Panc1 (cell line): Measurements from ENCODE around the gene SORL1. TPM values are rescaled to one million over a fixed set of nuclear protein-coding genes. Genes with fewer than 3 reads are reported as not detected.

Experiments
- ATAC-seq: fragments of 200-7000 bp; cut with Tn5 transposase; 2 replicates; pipeline ENCODE4 v1.9.1; 2020; ENCODE audit warnings: mild to moderate bottlenecking, moderate library complexity
- BruUV-seq: library from RNA; stranded (reverse); fragments of 400-500 nt; replicated peaks from 2 replicates; lab custom pipeline; 2021; lab: Mats Ljungman, UMichigan
- CTCF ChIA-PET: fragments of 300-600 bp; sonication (Branson Sonifier 250); formaldehyde crosslinking; loops from one replicate; lab custom pipeline; 2022; ENCODE audit warnings: antibody characterized with exemption; lab: Charles Lee
- POLR2A ChIA-PET: fragments of 300-600 bp; sonication (Branson Sonifier 250); formaldehyde crosslinking; loops from one replicate; lab custom pipeline; 2022; ENCODE audit warnings: antibody characterized with exemption; lab: Charles Lee
- DNase-seq: peaks from one replicate; pipeline ENCODE4 v3.0.0-alpha.2; 2010; ENCODE audit warnings: low read depth, low spot score
- H3K27ac ChIP-seq: 2 replicates; pipeline ENCODE4 v1.5.1; 2011; ENCODE audit warnings: mild to moderate bottlenecking, low read length, inconsistent platforms
- H3K27me3 ChIP-seq: fragments of 200-500 bp; sonication (Bioruptor generic); 2 replicates; pipeline ENCODE4 v1.6.0; 2014; ENCODE audit warnings: low read length, inconsistent platforms; ENCODE audit not compliant: control insufficient read depth, insufficient read depth
- H3K36me3 ChIP-seq: fragments of 200-500 bp; sonication (Bioruptor generic); 2 replicates; pipeline ENCODE4 v1.5.1; 2014; ENCODE audit warnings: inconsistent platforms, mild to moderate bottlenecking, low read length, moderate library complexity; ENCODE audit not compliant: control insufficient read depth, insufficient read depth
- H3K4me1 ChIP-seq: 2 replicates; pipeline ENCODE4 v1.5.1; 2011; ENCODE audit warnings: inconsistent platforms, mild to moderate bottlenecking, low read length, moderate library complexity; ENCODE audit not compliant: control insufficient read depth, insufficient read depth
- H3K4me3 ChIP-seq, 2 experiments: 2 replicates each; pipeline ENCODE4 v1.5.1; 2011 to 2012; ENCODE audit warnings: low read depth in 2 of 2, low read length in 2 of 2, mild to moderate bottlenecking in 2 of 2, inconsistent platforms in 1 of 2, moderate library complexity in 1 of 2
- H3K9me3 ChIP-seq: fragments of 200-500 bp; sonication (Bioruptor generic); 2 replicates; pipeline ENCODE4 v1.5.1; 2014; ENCODE audit warnings: low read depth, mild to moderate bottlenecking, inconsistent platforms, low read length, moderate library complexity; ENCODE audit not compliant: control insufficient read depth, insufficient read depth
- CTCF ChIP-seq: fragments of 450-650 bp; IDR thresholded peaks from 2 replicates; pipeline ENCODE4 v1.5.1; 2017; ENCODE audit warnings: mild to moderate bottlenecking
- POLR2AphosphoS5 ChIP-seq: IDR thresholded peaks from 2 replicates; pipeline ENCODE4 v1.6.1; 2012; ENCODE audit warnings: mild to moderate bottlenecking, low read depth, low read length, moderate library complexity
- REST ChIP-seq, 2 experiments: IDR thresholded peaks; 2 replicates each; pipeline ENCODE4 v1.6.1; 2011 to 2012; ENCODE audit warnings: low read depth in 2 of 2, control low read depth in 1 of 2, low read length in 1 of 2, mild to moderate bottlenecking in 1 of 2, moderate library complexity in 1 of 2; ENCODE audit not compliant: insufficient read depth in 1 of 2
- SIN3A ChIP-seq: IDR thresholded peaks from 2 replicates; pipeline ENCODE4 v1.6.1; 2012; ENCODE audit warnings: low read depth, mild to moderate bottlenecking, low read length, moderate library complexity, borderline replicate concordance; ENCODE audit not compliant: insufficient read depth
- TCF7L2 ChIP-seq: IDR thresholded peaks from 2 replicates; pipeline ENCODE4 v1.6.1; 2011; ENCODE audit warnings: mild to moderate bottlenecking, low read depth, low read length, inconsistent platforms
- in situ Hi-C: cut with HindIII; loops from 2 replicates; pipeline ENCODE4 v1.10.0; 2016; ENCODE audit warnings: low sequenced_read_pairs, low pct_unique_long_range_greater_than_20kb
- intact Hi-C: fragments of 100-400 bp; cut with micrococcal nuclease; formaldehyde crosslinking; loops from one replicate; pipeline ENCODE4 v1.10.0; 2022; ENCODE audit not compliant: unreplicated experiment
- total RNA-seq: library from RNA; stranded (reverse); gene quantifications from one replicate; pipeline ENCODE4 v1.2.1, GENCODE V29; 2021; ENCODE audit not compliant: unreplicated experiment

Gene SORL1
- total RNA-seq, 1 experiment from 2014 or later, result 36.3 TPM

GRCh38 chr11:121482231-121483129 is 30.4 kb downstream of the SORL1 start:
- no TSS peak for BruUV-seq
- in situ Hi-C loops, result no loop called here
- H3K27ac ChIP-seq, result no peak overlapping the region

More at GRCh38 chr11:121482231-121483129, 30.4 kb downstream of the SORL1 start:
- no peaks in the 10 kb centered on the region for H3K9me3 ChIP-seq
- DNase-seq (no peak), ATAC-seq (no peak)
- POLR2A ChIA-PET, result no interaction called here
- H3K27me3 ChIP-seq, result no peaks in the 10 kb centered on the region
- intact Hi-C loops, result no loop called here
- H3K36me3 ChIP-seq, result no peaks in the 10 kb centered on the region
- no peak overlapping the region for H3K4me3 ChIP-seq
- H3K4me1 ChIP-seq, result no peaks in the 10 kb centered on the region
- CTCF ChIA-PET, result no interaction called here
- TF ChIP-seq TCF7L2, result no peak
- no peak for TF ChIP-seq REST (IDR thresholded peaks at IDR 0.05; ENCODE audit: insufficient read depth in 1 of 2, low read depth in 2 of 2, low read length in 1 of 2)
- TF ChIP-seq POLR2AphosphoS5, result no peak
- no peak for TF ChIP-seq SIN3A
- TF ChIP-seq CTCF, result no peak
